ENCODE data around the gene GPR35.

GPR35 gene

GRCh38 chr2:240578488-240578887, 46.8 kb upstream of the GPR35 start:
- no peak for DNase-seq
- Mint-ChIP-seq H3K27me3 (ENCODE audit: low read depth, poor library complexity) (no peaks in the 10 kb centered on the region), H3K9me3 (peaks cover 15% of the 10 kb centered on the region), H3K36me3 (ENCODE audit: low read depth) (peaks cover 35% of the 10 kb centered on the region), H3K4me3 (no peak overlapping the region), H3K4me1 (peaks cover 7% of the 10 kb centered on the region), H3K27ac (peak overlapping the region; percentile 88)
- TF ChIP-seq CTCF (IDR thresholded peaks at IDR 0.05) = no peak

- H3K9me3 Mint-ChIP-seq = peaks cover 15% of the 10 kb centered on the region
- H3K27me3 Mint-ChIP-seq (ENCODE audit: low read depth, poor library complexity) = no peaks in the 10 kb centered on the region
- no peak overlapping the region for H3K4me3 Mint-ChIP-seq
- peaks cover 8% of the 10 kb centered on the region for H3K4me1 Mint-ChIP-seq
- no peak for DNase-seq
- TF ChIP-seq CTCF (IDR thresholded peaks at IDR 0.05) = no peak
- no peak overlapping the region for H3K27ac Mint-ChIP-seq
- peaks cover 35% of the 10 kb centered on the region for H3K36me3 Mint-ChIP-seq (ENCODE audit: low read depth)
Measured at GRCh38 chr2:240579071-240579762, 46.1 kb upstream of the GPR35 start.

GRCh38 chr2:240579771-240580614, 45.3 kb upstream of the GPR35 start:
- Mint-ChIP-seq H3K4me1 (peaks cover 16% of the 10 kb centered on the region), H3K27me3 (ENCODE audit: low read depth, poor library complexity) (no peaks in the 10 kb centered on the region), H3K36me3 (ENCODE audit: low read depth) (peaks cover 35% of the 10 kb centered on the region), H3K27ac (peak overlapping the region; percentile 84), H3K9me3 (peaks cover 15% of the 10 kb centered on the region), H3K4me3 (no peak overlapping the region)
- no peak for TF ChIP-seq CTCF (IDR thresholded peaks at IDR 0.05)
- DNase-seq = no peak

GRCh38 chr2:240581811-240582210, 43.5 kb upstream of the GPR35 start:
- H3K4me3 Mint-ChIP-seq = no peak overlapping the region
- H3K36me3 Mint-ChIP-seq (ENCODE audit: low read depth) = peaks cover 35% of the 10 kb centered on the region
- no peak for DNase-seq
- no peak for TF ChIP-seq CTCF (IDR thresholded peaks at IDR 0.05)
- H3K9me3 Mint-ChIP-seq = peaks cover 15% of the 10 kb centered on the region
- H3K27ac Mint-ChIP-seq = peak overlapping the region; percentile 39
- H3K27me3 Mint-ChIP-seq (ENCODE audit: low read depth, poor library complexity) = no peaks in the 10 kb centered on the region
- peaks cover 26% of the 10 kb centered on the region for H3K4me1 Mint-ChIP-seq

DNA sequence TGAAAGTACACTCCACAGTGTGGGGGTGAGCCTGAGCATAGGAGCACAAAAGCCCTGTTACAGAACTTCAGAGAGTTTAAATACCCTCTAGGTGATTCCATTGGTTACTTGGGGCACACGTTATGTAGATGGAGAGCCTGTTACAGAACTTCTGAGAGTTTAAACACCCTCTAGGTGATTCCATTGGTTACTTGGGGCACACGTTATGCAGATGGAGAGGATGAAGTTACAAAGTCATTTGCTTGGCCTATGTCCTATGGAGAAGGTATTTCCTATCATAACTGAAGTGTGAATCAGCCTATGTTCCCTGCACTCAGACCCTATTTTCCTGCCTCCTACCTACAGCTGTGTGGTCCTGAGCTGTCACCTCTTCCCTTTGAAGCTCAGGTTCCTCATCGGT, 42.5 kb upstream of the GPR35 start:
- TF ChIP-seq CTCF (IDR thresholded peaks at IDR 0.05) = no peak
- Mint-ChIP-seq H3K4me1 (peaks cover 32% of the 10 kb centered on the region), H3K27ac (no peak overlapping the region), H3K9me3 (peaks cover 15% of the 10 kb centered on the region), H3K27me3 (ENCODE audit: low read depth, poor library complexity) (peaks cover 3% of the 10 kb centered on the region), H3K36me3 (ENCODE audit: low read depth) (peaks cover 35% of the 10 kb centered on the region), H3K4me3 (no peak overlapping the region)
- no peak for DNase-seq

All from nephron progenitor cell (in vitro differentiated cells).